IgD-negative memory B cell (primary cell): ENCODE results near the gene SLAIN2. TPM values are rescaled to one million over a fixed set of nuclear protein-coding genes. Genes with fewer than 3 reads are reported as not detected.
"Not testable (repeated sequence)": the region's sequence is repeated elsewhere in the genome, so short reads cannot be mapped to it uniquely, and the experiment has no call there.

Experiments
- H3K27ac Mint-ChIP-seq, 3 donors: one replicate each; pipeline ENCODE4 v1.8.0; 2020 to 2022; ENCODE audit warnings: mild to moderate bottlenecking in 3 of 3, mixed read lengths in 3 of 3, moderate library complexity in 1 of 3
- H3K27me3 Mint-ChIP-seq: one replicate; pipeline ENCODE4 v1.8.0; 2021; ENCODE audit warnings: mixed read lengths
- H3K36me3 Mint-ChIP-seq: one replicate; pipeline ENCODE4 v1.8.0; 2020; ENCODE audit warnings: mild to moderate bottlenecking, mixed read lengths
- H3K4me1 Mint-ChIP-seq, 3 donors: one replicate each; pipeline ENCODE4 v1.8.0; 2020 to 2022; ENCODE audit warnings: mixed read lengths in 3 of 3, mild to moderate bottlenecking in 1 of 3
- H3K4me3 Mint-ChIP-seq, 4 donors: one replicate each; pipeline ENCODE4 v1.8.0; 2020 to 2022; ENCODE audit warnings: mild to moderate bottlenecking in 4 of 4, mixed read lengths in 4 of 4, moderate library complexity in 3 of 4
- H3K9me3 Mint-ChIP-seq, 3 donors: one replicate each; pipeline ENCODE4 v1.8.0; 2020 to 2021; ENCODE audit warnings: mixed read lengths in 3 of 3, mild to moderate bottlenecking in 1 of 3
- polyA plus RNA-seq: library from polyadenylated mRNA; unstranded; fragments of 300-500 nt; fragmentation: Illumina TruSeq; gene quantifications from one replicate; pipeline ENCODE4 v1.2.3, GENCODE V29; 2021

Gene SLAIN2
- polyA plus RNA-seq: 18.3 TPM

- Mint-ChIP-seq H3K27me3 (no peaks in the 10 kb centered on the region), H3K36me3 (no peaks in the 10 kb centered on the region), H3K4me1 (peaks cover 24 to 40% (median 29%) of the 10 kb centered on the region in 3 donors), H3K9me3 (no peaks in the 10 kb centered on the region), H3K4me3 (peak within 1 kb of the TSS; percentile 97 to 100 (median 99)), H3K27ac (peak within 1 kb of the TSS; percentile 94 to 97 (median 97))
Observed at GRCh38 chr4:48340965-48341775, at the start of gene SLAIN2. TSS of gene SLAIN2 (plus strand) at chr4:48341529. CDS start at chr4:48341740, 211 bp downstream.

DNA sequence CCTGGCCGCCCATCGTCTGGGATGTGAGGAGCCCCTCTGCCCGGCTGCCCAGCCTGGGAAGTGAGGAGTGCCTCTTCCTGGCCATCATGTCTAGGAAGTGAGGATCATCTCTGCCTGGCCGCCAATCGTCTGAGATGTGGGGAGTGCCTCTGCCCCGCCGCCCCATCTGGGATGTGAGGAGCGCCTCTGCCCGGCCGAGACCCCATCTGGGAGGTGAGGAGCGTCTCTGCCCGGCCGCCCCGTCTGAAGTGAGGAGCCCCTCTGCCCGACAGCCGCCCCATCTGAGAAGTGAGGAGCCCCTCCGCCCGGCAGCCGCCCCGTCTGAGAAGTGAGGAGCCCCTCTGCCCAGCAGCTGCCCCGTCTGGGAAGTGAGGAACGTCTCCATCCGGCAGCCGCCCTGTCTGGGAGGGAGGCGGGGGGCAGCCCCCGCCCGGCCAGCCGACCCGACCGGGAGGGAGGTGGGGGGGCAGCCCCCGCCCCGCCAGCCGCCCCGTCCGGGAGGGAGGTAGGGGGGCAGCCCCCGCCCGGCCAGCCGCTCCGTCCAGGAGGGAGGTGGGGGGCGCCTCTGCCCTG lies 49.0 kb upstream of the SLAIN2 start:
- H3K4me1 Mint-ChIP-seq, H3K4me3 Mint-ChIP-seq, H3K27me3 Mint-ChIP-seq, H3K36me3 Mint-ChIP-seq, H3K9me3 Mint-ChIP-seq: not testable (repeated sequence)
- peak overlapping the region in 1 of 3 donors; percentile 53 for H3K27ac Mint-ChIP-seq

- no peak overlapping the region for H3K27ac Mint-ChIP-seq
- no peak overlapping the region for H3K4me3 Mint-ChIP-seq
- H3K36me3 Mint-ChIP-seq: no peaks in the 10 kb centered on the region
- H3K4me1 Mint-ChIP-seq: peaks cover 3 to 6% (median 6%) of the 10 kb centered on the region in 3 donors
- H3K9me3 Mint-ChIP-seq: peaks cover 0 to 2% (median 0%) of the 10 kb centered on the region in 3 donors
- H3K27me3 Mint-ChIP-seq: peaks cover 3% of the 10 kb centered on the region
Observed at GRCh38 chr4:48295116-48295515, 46.2 kb upstream of the SLAIN2 start.

- Mint-ChIP-seq H3K4me3 (peak overlapping the region in 3 of 4 donors; percentile 29 to 84 (median 76)), H3K9me3 (peaks cover 0 to 2% (median 0%) of the 10 kb centered on the region in 3 donors), H3K27me3 (peaks cover 3% of the 10 kb centered on the region), H3K36me3 (no peaks in the 10 kb centered on the region), H3K4me1 (peaks cover 3 to 4% (median 3%) of the 10 kb centered on the region in 3 donors), H3K27ac (peak overlapping the region in 1 of 3 donors; percentile 81)
Observed at GRCh38 chr4:48296365-48296764, 45.0 kb upstream of the SLAIN2 start.

DNA sequence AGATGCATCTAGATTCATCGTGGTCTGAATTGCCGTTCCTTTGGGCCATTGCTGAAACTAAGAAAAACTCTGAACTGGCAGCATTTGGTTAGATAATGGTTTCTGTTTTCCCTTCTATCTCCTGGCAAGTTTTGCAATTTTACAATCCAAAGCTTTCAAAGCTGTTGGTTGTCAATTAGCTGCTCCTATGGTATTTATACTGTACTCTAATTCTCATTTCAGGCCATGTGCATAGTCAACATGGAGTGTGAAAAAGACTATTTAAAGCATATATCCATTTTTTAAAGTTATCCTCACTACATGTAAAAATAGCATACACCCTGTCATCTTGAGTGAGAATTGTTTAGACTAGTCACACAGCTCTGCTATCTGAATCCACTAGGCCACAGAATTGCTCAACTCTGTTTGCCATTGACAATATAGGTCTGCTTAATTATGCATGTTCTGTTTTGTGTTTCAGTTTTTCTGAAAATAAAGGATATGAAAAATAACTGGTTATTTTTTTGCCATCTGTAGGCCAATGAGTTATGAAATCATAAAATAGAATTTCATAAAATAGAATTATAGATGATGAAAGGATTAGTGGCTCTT lies 44.0 kb upstream of the SLAIN2 start:
- Mint-ChIP-seq H3K27me3 (peaks cover 3% of the 10 kb centered on the region), H3K36me3 (no peaks in the 10 kb centered on the region), H3K4me3 (no peak overlapping the region), H3K27ac (no peak overlapping the region), H3K9me3 (peaks cover 0 to 2% (median 0%) of the 10 kb centered on the region in 3 donors), H3K4me1 (peaks cover 3 to 4% (median 3%) of the 10 kb centered on the region in 3 donors)

GRCh38 chr4:48299560-48299959 lies 41.8 kb upstream of the SLAIN2 start:
- H3K4me3 Mint-ChIP-seq: no peak overlapping the region
- no peaks in the 10 kb centered on the region for H3K36me3 Mint-ChIP-seq
- peaks cover 3 to 4% (median 3%) of the 10 kb centered on the region in 3 donors for H3K4me1 Mint-ChIP-seq
- H3K27ac Mint-ChIP-seq: no peak overlapping the region
- no peaks in the 10 kb centered on the region for H3K9me3 Mint-ChIP-seq
- peaks cover 3% of the 10 kb centered on the region for H3K27me3 Mint-ChIP-seq

DNA sequence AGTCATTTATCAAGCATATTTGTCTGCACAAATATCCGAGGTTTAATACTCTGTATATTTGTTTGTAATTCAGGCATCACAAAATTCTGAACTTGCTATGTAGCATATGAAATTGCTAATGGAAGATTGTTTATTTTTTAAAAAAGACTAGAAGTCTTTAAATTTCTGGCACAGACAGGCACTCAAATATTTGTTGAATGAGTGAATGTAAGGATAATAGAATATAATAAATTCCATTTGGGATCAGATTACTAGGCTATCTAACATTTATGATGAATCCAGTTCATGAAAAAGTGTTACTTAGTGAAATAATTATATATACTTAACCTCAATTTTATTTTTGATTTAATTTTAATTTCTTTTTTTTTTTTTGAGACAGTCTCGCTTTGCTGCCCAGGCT lies 41.3 kb upstream of the SLAIN2 start:
- peaks cover 0 to 4% (median 3%) of the 10 kb centered on the region in 3 donors for H3K4me1 Mint-ChIP-seq
- no peaks in the 10 kb centered on the region for H3K36me3 Mint-ChIP-seq
- H3K27ac Mint-ChIP-seq: no peak overlapping the region
- no peak overlapping the region for H3K4me3 Mint-ChIP-seq
- peaks cover 3% of the 10 kb centered on the region for H3K27me3 Mint-ChIP-seq
- no peaks in the 10 kb centered on the region for H3K9me3 Mint-ChIP-seq

- no peak overlapping the region for H3K4me3 Mint-ChIP-seq
- no peaks in the 10 kb centered on the region for H3K27me3 Mint-ChIP-seq
- H3K27ac Mint-ChIP-seq: no peak overlapping the region
- no peaks in the 10 kb centered on the region for H3K4me1 Mint-ChIP-seq
- H3K36me3 Mint-ChIP-seq: no peaks in the 10 kb centered on the region
- no peaks in the 10 kb centered on the region for H3K9me3 Mint-ChIP-seq
Observed at GRCh38 chr4:48305508-48305907, 35.8 kb upstream of the SLAIN2 start.

DNA sequence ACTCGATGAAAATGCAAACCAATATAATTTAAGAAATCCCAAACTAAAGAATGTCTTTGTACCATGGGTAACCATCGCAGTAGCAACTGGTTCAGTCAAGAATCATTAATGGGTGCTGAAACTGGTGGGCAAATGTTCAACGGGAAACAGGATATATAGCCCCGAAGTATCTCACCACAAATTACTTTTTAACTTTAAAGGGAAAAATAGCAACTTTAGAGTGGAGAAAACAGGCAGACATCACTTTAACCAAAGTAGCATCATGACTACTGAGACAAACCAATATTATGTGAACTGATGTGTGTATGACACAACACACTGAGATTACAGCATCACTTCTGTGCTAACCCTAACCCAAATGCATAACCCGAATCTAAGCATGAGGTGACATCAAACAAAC lies 33.8 kb upstream of the SLAIN2 start:
- Mint-ChIP-seq H3K4me3 (no peak overlapping the region), H3K27me3 (no peaks in the 10 kb centered on the region), H3K4me1 (no peaks in the 10 kb centered on the region), H3K36me3 (no peaks in the 10 kb centered on the region), H3K9me3 (no peaks in the 10 kb centered on the region), H3K27ac (no peak overlapping the region)

DNA sequence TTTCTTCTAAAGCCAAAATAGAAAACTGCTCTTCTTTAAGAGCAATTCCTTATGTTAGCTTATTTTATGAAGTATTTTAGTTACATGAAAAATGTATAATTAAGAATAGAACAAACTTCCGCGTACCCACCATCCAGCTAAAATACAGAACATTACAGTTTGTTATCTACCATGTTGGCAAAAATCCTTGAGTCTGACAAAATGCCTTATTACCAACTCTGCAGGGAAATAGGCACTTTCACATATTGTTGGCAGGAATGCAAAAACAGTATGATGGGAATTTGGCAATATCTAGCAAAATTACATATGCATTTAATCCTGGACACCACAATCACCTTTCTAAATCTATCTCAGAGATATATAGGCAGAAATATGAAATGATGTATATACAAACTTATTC lies 32.4 kb upstream of the SLAIN2 start:
- no peak overlapping the region for H3K4me3 Mint-ChIP-seq
- no peaks in the 10 kb centered on the region for H3K4me1 Mint-ChIP-seq
- no peaks in the 10 kb centered on the region for H3K36me3 Mint-ChIP-seq
- H3K9me3 Mint-ChIP-seq: peaks cover 0 to 3% (median 0%) of the 10 kb centered on the region in 3 donors
- no peaks in the 10 kb centered on the region for H3K27me3 Mint-ChIP-seq
- H3K27ac Mint-ChIP-seq: no peak overlapping the region

DNA sequence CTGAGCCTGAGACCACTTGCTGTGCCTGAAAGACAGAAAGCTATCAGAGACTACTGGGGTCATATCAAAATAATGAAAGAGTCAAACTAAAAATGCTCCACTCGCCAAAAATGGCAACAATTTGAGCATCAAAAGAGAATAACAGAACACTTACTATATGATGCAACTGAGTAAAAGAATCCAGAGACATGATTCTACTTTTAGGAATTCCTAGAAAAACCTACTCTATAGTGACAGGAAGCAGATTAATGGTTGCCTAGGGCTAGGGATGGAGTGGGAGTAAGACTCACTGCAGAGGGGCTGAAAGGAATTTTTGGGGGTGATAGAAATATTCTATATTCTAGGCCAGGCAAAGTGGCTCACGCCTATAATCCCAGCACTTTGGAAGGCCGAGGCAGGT lies 29.4 kb upstream of the SLAIN2 start:
- Mint-ChIP-seq H3K27ac (no peak overlapping the region), H3K9me3 (peaks cover 0 to 3% (median 0%) of the 10 kb centered on the region in 3 donors), H3K36me3 (no peaks in the 10 kb centered on the region), H3K4me3 (no peak overlapping the region), H3K4me1 (peaks cover 0 to 5% (median 0%) of the 10 kb centered on the region in 3 donors), H3K27me3 (no peaks in the 10 kb centered on the region)

- not testable (repeated sequence) for H3K36me3 Mint-ChIP-seq, H3K27ac Mint-ChIP-seq, H3K27me3 Mint-ChIP-seq, H3K4me3 Mint-ChIP-seq, H3K4me1 Mint-ChIP-seq, H3K9me3 Mint-ChIP-seq
Observed at GRCh38 chr4:48314746-48315145, 26.6 kb upstream of the SLAIN2 start.

GRCh38 chr4:48315728-48316630 lies 25.4 kb upstream of the SLAIN2 start:
- no peaks in the 10 kb centered on the region for H3K27me3 Mint-ChIP-seq
- peaks cover 0 to 5% (median 0%) of the 10 kb centered on the region in 3 donors for H3K4me1 Mint-ChIP-seq
- no peak overlapping the region for H3K27ac Mint-ChIP-seq
- no peaks in the 10 kb centered on the region for H3K36me3 Mint-ChIP-seq
- peaks cover 0 to 3% (median 0%) of the 10 kb centered on the region in 3 donors for H3K9me3 Mint-ChIP-seq
- no peak overlapping the region for H3K4me3 Mint-ChIP-seq

DNA sequence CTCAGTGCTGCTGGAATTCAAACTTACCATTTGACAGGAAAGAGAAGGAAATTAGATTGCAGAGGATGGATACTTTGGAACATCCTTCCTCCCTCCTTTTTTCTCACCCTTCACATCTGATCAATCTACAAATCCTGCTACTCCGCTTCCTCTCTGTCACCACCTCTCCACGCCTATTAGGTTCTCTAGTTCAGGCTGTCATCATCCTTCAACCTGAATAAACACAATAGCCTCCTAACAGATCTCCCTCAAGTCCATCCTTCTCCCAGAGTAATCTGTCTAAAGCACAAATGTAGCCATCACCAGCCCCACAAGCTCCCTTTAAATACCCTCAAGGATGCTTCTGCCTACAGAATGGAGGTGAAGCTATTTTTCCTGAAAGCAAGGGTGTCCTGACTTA lies 20.0 kb upstream of the SLAIN2 start:
- Mint-ChIP-seq H3K27ac (no peak overlapping the region), H3K36me3 (no peaks in the 10 kb centered on the region), H3K4me3 (no peak overlapping the region), H3K27me3 (no peaks in the 10 kb centered on the region), H3K4me1 (no peaks in the 10 kb centered on the region), H3K9me3 (no peaks in the 10 kb centered on the region)

DNA sequence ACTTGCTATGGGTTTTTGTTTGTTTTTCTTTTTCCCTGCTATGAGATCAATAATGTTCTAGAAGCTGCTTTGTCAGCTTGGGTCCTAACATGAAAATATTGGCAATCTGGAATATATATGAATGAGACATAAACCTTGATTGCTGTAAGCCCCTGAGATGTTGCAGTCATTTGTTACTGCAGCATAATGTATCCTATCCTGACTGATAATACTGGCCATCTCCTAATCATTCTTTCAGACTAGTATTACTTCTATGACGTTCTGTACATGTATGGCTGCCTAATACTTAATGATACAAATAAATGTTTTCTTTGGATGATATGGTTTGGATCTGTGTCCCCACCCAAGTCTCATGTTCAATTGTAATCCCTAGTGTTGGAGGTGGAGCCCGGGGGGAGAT lies 19.3 kb upstream of the SLAIN2 start:
- Mint-ChIP-seq H3K36me3 (no peaks in the 10 kb centered on the region), H3K9me3 (no peaks in the 10 kb centered on the region), H3K4me1 (no peaks in the 10 kb centered on the region), H3K27ac (no peak overlapping the region), H3K4me3 (no peak overlapping the region), H3K27me3 (no peaks in the 10 kb centered on the region)
